SK-N-SH treated with all-trans-retinoic acid at 6 μM for 48 hours (cell line): Measurements from ENCODE around the gene CCM2.

Experiments
- ARNTL ChIP-seq: fragments of 450-650 bp; formaldehyde crosslinking; IDR thresholded peaks from 2 replicates; pipeline ENCODE4 v1.5.0; 2020; ENCODE audit warnings: low read depth, mild to moderate bottlenecking, moderate library complexity, borderline replicate concordance
- TCF4 ChIP-seq: fragments of 250-450 bp; sonication (Bioruptor Pico); IDR thresholded peaks from 2 replicates; pipeline ENCODE4 v1.8.0; 2021; ENCODE audit warnings: mild to moderate bottlenecking, moderate library complexity, borderline replicate concordance
- TOX ChIP-seq: fragments of 250-450 bp; sonication (Bioruptor Pico); IDR thresholded peaks from 2 replicates; pipeline ENCODE4 v1.8.0; 2021; ENCODE audit warnings: mild to moderate bottlenecking, moderate library complexity, borderline replicate concordance

GRCh38 chr7:45123913-45124710 is 124.1 kb downstream of the CCM2 start:
- TF ChIP-seq TOX (CRISPR knock-in tag) (no peak), ARNTL (CRISPR knock-in tag) (no peak), TCF4 (CRISPR knock-in tag) (no peak)
